SIG-M5 treated with dmso at 0.1 percent for 504 hours (cell line): ENCODE results near the gene TSHZ2.
"Not testable (repeated sequence)": the region's sequence is repeated elsewhere in the genome, so short reads cannot be mapped to it uniquely, and the experiment has no call there.

Experiments
- DNase-seq: peaks from one replicate; lab custom pipeline; 2025; ENCODE audit not compliant: unreplicated experiment; lab: John Stamatoyannopoulos, UW

Gene TSHZ2

DNA sequence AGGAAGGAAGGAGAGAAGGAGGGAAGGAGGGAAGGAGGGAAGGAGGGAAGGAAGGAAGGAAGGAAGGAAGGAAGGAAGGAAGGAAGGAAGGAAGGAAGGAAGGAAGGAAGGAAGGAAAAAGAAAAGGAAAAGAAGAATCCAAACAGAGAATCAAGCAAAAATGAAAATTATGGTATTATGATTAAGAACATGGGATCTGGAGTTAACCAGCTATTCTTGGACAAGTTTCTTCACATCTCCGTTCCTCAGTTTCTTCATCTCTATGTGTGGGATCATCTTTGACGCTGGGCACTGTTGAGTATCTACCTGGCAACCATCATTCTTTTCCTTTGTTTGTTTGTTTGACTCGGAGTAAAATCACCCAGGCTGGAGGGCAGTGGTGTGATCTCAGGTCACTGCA is 549.9 kb downstream of the TSHZ2 start:
- no peak for DNase-seq

DNA sequence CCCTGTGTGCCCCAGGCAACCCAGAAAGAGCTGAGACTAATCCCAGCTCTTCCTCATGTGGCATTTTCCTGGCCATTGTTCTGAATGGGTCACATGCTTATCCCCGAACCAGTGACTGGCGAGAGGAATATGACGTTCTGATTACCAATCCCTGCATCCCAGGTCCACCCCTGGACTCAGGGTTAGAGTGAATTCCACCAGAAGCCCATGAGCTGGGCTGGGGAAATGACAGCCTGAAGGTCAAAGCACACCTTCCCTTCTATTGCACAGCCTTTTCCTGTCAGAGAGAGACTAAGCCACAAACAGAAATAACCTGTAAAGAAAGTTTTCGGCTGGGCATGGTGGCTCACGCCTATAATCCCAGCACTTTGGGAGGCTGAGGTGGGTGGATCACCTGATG is 550.5 kb downstream of the TSHZ2 start:
- DNase-seq = no peak

DNA sequence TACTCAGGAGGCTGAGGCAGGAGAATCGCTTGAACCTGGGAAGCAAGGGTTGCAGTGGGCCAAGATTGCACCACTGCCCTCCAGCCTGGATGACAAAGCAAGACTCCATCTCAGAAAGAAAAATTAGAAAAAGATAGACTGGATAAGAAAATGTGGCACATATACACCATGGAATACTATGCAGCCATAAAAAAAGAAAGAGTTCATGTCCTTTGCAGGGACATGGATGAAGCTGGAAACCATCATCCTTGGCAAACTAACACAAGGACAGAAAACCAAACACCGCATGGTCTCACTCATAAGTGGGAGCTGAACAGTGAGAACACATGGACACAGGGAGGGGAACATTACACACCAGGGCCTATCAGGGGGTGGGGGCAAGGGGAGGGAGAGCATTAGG is 551.5 kb downstream of the TSHZ2 start:
- not testable (repeated sequence) for DNase-seq

DNA sequence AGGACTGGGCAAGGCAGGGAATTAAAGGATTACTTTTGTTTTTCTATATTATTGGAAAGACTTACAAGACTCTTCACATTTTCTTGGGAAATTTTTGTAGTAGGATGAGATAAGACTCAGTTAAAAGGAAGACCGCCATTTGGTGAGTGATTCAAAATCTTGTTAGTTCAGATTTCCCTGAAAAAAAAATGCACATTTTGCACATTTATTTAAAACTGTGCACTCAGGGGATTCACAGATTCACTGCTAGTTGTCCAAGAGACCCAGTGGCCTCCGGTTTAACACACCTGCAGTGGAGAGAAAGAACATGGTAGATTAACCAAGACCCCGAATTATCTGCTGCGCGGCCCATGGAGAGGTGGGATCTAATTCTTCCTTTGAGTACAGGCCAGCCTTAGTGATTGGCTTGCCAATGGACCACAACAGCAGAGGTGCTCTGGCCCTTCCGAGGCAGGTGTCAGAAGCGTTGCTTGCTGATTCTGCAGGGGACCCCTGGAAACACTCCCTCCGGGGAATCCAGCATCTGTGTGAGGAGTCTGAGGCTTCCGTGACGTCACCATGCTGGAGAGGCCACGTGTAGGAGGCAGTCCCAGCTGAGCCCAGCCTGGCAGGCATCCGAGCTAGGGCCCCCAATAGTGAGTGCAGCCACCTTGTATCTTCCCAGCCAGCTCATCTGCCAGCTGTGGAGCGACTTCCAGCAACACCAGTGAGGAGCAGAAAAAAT is 552.6 kb downstream of the TSHZ2 start:
- DNase-seq = no peak

DNA sequence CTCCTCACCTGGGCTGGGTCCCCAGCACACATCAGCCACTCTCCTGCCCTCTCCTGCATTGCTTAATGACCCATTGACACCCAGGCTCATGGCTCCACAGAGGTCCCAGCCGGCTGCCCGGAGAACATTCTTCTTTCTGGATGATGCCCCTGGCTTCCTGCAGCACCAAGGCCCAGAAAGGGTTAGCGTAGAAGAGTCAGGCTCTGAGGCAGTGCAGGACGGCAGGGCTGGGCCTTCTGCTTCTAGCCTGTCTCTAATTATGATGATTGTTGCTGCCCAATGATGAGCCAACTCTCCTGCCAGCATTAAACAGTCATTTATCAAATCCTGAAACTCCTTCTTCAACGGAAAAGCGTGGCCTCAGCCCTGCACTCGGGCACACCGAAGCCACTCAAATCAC is 555.0 kb downstream of the TSHZ2 start:
- DNase-seq = no peak

DNA sequence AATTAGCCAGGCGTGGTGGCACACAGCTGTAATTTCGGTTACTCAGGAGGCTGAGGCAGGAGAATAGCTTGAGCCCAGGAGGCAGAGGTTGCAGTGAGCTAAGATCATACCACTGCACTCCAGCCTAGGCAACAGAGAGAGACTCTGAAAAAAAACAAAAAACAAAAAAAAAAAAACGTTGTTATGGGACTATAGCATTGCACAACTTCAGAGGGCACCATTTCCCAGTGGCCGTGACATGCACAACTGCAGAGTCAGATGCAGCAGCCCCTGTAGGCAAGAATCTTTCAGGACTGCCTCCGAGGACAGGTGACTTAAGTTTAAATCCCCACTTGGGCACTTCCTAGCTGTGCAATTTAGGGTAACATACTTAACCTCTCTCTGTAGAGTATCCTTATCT is 557.5 kb downstream of the TSHZ2 start:
- DNase-seq = no peak

DNA sequence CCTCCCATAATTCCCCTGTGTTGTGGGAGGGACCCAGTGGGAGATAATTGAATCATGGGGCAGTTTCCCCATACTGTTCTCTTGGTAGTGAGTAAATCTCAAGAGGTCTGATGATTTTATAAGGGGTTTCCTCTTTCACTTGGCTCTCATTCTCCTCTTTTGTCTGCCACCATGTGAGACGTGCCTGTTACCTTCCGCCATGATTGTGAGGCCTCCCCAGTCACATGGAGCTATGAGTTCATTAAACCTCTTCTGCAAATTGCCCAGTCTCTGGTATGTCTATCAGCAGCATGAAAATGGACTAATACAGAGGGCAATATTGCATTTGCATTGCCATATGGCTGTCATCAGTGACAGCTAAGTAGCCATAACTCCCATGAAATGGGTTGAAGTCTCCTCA is 558.3 kb downstream of the TSHZ2 start:
- DNase-seq = no peak

DNA sequence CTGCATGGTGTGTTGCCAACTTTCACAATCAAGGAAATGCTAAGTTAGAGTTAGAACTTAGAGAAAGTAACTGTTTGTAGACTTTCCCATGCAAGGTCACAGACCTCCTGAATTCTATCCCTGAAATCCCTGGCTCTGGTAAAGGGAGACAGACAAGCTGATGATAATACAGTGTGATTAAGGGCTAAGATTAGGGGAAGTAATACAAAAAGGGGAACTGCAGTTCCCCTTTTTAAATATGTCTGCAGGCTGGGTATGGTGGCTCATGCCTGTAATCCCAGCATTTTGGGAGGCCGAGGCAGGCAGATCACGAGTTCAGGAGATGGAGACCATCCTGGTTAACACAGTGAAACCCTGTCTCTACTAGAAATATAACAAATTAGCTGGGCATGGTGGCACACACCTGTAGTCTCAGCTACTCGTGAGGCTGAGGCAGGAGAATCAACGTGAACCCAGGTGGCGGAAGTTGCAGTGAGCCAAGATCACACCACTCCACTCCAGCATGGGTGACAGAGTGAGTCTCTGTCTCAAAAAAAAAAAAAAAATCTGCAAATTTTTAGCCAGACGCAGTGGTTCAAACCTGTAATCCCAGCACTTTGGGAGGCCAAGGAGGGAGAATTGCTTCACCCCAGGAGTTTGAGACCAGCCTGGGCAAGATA is 560.6 kb downstream of the TSHZ2 start:
- DNase-seq = peak; percentile 60

DNA sequence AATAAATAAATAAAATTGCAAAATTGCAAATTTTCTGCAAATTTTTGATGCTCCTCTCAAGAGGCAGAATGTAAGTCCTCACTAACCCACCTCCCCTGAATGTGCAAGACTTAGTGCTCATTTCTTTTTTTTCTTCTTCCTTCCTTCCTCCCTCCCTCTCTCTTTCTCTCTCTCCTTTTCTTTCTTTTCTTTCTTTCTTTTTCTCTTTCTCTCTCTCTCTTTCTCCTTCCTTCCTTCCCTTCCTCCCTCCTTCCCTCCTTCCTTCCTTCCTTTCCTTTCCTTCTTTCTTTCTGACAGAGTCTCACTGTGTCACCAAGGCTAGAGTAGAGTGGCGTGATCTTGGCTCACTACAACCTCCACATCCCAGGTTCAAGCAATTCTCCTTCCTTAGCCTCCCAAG is 561.3 kb downstream of the TSHZ2 start:
- DNase-seq = no peak

DNA sequence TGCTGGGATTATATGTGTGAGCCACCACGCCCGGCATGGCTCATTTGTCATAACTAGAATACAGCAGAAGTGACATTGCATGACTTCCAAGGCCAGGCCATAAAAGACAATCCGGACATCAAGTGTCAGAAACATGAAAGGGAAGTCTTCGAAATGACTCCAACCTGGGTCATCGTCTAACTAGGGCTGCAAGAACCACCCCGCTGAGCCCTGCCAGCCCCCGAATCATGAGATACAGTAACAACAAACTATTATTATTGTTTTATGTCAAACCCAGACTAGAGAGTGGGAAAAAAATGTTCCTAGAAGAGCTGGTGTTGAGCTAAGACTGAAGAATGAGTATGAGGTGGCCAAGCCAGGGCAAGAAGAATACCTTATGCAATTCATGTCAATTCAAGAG is 561.9 kb downstream of the TSHZ2 start:
- no peak for DNase-seq

DNA sequence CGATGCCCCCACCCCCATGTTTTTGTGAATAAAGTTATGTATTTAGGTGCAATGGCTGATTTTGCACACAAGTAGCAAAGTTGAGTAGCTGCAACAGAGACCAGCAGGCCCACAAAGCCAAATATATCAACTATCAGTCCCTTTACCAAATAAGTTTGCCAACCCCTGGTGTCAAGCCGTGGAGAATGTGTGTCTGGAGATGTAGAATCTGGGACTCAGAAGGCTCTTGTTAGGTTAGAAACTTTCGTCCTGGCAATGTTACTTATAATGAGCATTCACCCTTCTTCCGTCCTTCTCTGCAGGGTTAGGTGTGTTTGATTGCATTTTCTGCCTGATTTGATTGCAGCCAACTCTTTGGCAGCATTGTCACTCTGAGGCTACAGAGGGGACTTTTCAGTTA is 563.7 kb downstream of the TSHZ2 start:
- no peak for DNase-seq

DNA sequence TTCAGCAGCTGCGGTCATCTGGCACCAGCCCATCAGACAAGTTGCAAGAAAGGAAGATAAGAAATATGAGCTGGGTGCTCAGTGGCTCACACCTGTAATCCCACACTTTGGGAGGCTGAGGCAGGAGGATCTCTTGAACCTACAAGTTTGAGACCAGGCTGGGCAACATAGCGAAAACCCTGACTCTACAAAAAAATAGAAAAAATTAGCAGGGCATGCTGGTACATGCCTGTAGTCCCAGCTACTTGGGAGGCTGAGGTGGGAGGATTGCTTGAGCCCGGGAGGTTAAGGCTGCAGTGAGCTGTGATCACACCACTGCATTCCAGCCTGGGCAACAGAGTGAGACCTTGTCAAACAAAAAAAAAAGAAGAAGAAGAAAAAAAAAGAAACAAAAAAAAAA is 564.2 kb downstream of the TSHZ2 start:
- not testable (repeated sequence) for DNase-seq

DNA sequence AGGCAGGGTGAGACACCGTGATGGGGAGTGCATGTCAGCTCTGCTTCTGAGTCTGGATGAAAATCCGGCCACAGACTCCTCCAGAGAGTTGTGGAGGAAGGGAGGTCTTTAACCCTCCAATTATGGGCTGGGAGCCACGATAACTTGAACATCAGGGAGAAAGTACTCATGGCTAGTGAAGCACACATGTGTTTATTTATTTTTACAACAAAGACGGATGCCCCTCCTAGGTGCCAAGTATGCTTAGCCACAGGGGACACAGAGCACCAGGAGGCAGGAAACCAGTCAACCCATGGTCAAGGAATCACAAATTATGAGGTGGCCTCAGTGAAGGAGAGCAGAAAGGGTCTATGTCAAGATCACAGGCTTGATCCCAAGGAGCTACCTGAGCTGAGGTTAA is 567.4 kb downstream of the TSHZ2 start:
- no peak for DNase-seq
